ENCODE measurements around the gene TNRC18. TPM values are rescaled to one million over a fixed set of nuclear protein-coding genes. Genes with fewer than 3 reads are reported as not detected.

The TNRC18 gene
- total and polyA plus RNA-seq, 2 donors (not counting 1 experiment from before 2014, with no cell fraction given): 17.8 to 75.0 TPM

DNA sequence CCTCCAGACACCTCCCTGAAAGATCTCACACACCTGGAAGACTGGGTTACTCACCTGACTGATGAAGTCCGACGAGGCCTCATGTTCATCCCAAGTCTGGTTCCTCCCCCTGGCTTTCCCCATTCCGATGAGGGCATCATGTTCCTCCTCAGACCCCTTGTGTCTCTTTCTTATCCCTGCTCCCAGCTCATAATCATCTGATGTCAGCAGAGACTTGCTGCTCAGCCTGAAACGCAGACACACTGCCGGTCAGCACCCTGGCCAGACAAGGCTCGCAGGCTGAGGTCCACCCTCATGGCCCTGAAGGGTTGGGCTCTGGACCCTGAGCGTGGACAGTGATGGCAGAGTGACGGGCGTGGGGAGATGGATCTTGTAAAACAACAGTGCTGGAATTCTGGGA, 64.3 kb downstream of the TNRC18 start:
- ChIA-PET POLR2A (no interaction called here), CTCF (no interaction called here)
- H3K4me3 ChIP-seq (ENCODE audit: control extremely low read depth in 1 of 5, extremely low read depth in 1 of 5, insufficient read depth in 1 of 5, low read depth in 2 of 5, low read length in 4 of 5): no peak overlapping the region
- Mint-ChIP-seq H3K27ac (no peak overlapping the region), H3K27me3 (no peaks in the 10 kb centered on the region), H3K4me1 (peaks cover 13% of the 10 kb centered on the region), H3K4me3 (no peak overlapping the region), H3K9me3 (ENCODE audit: insufficient read depth) (no peaks in the 10 kb centered on the region)
- peaks cover 7 to 15% of the 10 kb centered on the region in 2 donors for H3K4me1 ChIP-seq (ENCODE audit: control insufficient read depth in 2 of 2, insufficient read depth in 2 of 2, low read length in 2 of 2)
- DNase-seq (no peak), ATAC-seq (ENCODE audit: low read depth) (no peak)
- TF ChIP-seq, protein P1, sequence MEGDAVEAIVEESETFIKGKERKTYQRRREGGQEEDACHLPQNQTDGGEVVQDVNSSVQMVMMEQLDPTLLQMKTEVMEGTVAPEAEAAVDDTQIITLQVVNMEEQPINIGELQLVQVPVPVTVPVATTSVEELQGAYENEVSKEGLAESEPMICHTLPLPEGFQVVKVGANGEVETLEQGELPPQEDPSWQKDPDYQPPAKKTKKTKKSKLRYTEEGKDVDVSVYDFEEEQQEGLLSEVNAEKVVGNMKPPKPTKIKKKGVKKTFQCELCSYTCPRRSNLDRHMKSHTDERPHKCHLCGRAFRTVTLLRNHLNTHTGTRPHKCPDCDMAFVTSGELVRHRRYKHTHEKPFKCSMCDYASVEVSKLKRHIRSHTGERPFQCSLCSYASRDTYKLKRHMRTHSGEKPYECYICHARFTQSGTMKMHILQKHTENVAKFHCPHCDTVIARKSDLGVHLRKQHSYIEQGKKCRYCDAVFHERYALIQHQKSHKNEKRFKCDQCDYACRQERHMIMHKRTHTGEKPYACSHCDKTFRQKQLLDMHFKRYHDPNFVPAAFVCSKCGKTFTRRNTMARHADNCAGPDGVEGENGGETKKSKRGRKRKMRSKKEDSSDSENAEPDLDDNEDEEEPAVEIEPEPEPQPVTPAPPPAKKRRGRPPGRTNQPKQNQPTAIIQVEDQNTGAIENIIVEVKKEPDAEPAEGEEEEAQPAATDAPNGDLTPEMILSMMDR (IDR thresholded peaks at IDR 0.05): no peak
- no peak for TF ChIP-seq EZH2 (IDR thresholded peaks at IDR 0.05; ENCODE audit: borderline replicate concordance, insufficient read depth, low read depth, low read length, poor library complexity, severe bottlenecking)
- WGBS (ENCODE audit: insufficient coverage): 100% methylated on average over 6 of the region's 9 CpGs
- no peaks in the 10 kb centered on the region for H3K27me3 ChIP-seq (replicated peaks in 1 of 4; ENCODE audit: control extremely low read depth in 1 of 4, control insufficient read depth in 3 of 4, insufficient read depth in 4 of 4, low read length in 3 of 4)
- H3K4me2 ChIP-seq (replicated peaks; ENCODE audit: low read depth, low read length, poor library complexity, severe bottlenecking): no peak overlapping the region
- H3K36me3 ChIP-seq (replicated peaks in 1 of 2; ENCODE audit: control extremely low read depth in 1 of 2, control insufficient read depth in 1 of 2, extremely low read depth in 1 of 2, insufficient read depth in 2 of 2, low read length in 1 of 2): peaks cover 17 to 66% of the 10 kb centered on the region in 2 experiments
- H3K9me3 ChIP-seq (ENCODE audit: control extremely low read depth in 1 of 3, control insufficient read depth in 2 of 3, insufficient read depth in 1 of 3, low read length in 2 of 3): no peaks in the 10 kb centered on the region
- no peak overlapping the region for H2AFZ ChIP-seq (ENCODE audit: insufficient read depth, low read depth, low read length, poor library complexity, severe bottlenecking)
- no peak overlapping the region for H3K9ac ChIP-seq (ENCODE audit: low read length)
- no peak overlapping the region for H3K27ac ChIP-seq (ENCODE audit: low read length in 2 of 2)
- H3K79me2 ChIP-seq (ENCODE audit: control insufficient read depth, insufficient read depth, low read length): peaks cover 54% of the 10 kb centered on the region
- H4K20me1 ChIP-seq (ENCODE audit: control insufficient read depth, insufficient read depth, low read length, poor library complexity, severe bottlenecking): peaks cover 39% of the 10 kb centered on the region
- intact Hi-C loops (cut with micrococcal nuclease): no loop called here

DNA sequence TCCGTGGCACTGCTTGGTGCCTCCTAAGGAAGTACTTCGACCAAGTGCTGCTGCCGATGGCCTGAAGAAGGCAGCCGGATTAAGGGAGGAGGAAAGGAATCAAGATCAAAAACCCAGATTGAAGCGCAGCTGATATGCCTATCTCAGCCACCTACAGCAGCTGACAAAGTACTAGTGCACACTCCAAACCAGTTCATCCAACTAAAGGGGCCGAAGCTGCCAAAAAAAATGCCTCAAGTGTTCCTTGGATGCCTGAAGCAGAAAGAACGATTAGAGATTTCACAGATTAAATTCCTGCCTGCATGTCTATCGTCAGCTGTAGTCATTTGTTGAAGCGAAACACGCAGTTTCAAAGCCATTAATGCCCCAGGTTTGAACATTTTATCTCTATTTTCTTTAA, 65.7 kb downstream of the TNRC18 start:
- H3K9me3 ChIP-seq (ENCODE audit: control extremely low read depth in 1 of 3, control insufficient read depth in 2 of 3, insufficient read depth in 1 of 3, low read length in 2 of 3): no peaks in the 10 kb centered on the region
- Mint-ChIP-seq H3K27me3 (no peaks in the 10 kb centered on the region), H3K9me3 (ENCODE audit: insufficient read depth) (no peaks in the 10 kb centered on the region), H3K4me1 (peaks cover 6% of the 10 kb centered on the region), H3K27ac (no peak overlapping the region), H3K4me3 (no peak overlapping the region)
- H3K4me2 ChIP-seq (replicated peaks; ENCODE audit: low read depth, low read length, poor library complexity, severe bottlenecking): no peak overlapping the region
- peaks cover 48% of the 10 kb centered on the region for H4K20me1 ChIP-seq (ENCODE audit: control insufficient read depth, insufficient read depth, low read length, poor library complexity, severe bottlenecking)
- intact Hi-C loops (cut with micrococcal nuclease): no loop called here
- peaks cover 0 to 6% of the 10 kb centered on the region in 2 donors for H3K4me1 ChIP-seq (ENCODE audit: control insufficient read depth in 2 of 2, insufficient read depth in 2 of 2, low read length in 2 of 2)
- 94% methylated on average over 4 of the region's 10 CpGs for WGBS (ENCODE audit: insufficient coverage)
- ChIA-PET POLR2A (no interaction called here), CTCF (interaction anchor here (1.0 to 1.2 kb wide), 2 partner anchors 8 to 118 kb away, joined by 4 to 6 read pairs; no protein-coding TSS in a partner anchor)
- H3K27ac ChIP-seq (ENCODE audit: low read length in 2 of 2): no peak overlapping the region
- TF ChIP-seq, protein P1 (IDR thresholded peaks at IDR 0.05): no peak
- no peak for TF ChIP-seq EZH2 (IDR thresholded peaks at IDR 0.05; ENCODE audit: borderline replicate concordance, insufficient read depth, low read depth, low read length, poor library complexity, severe bottlenecking)
- H3K9ac ChIP-seq (ENCODE audit: low read length): no peak overlapping the region
- no peak for ATAC-seq (ENCODE audit: low read depth)
- peaks cover 17 to 70% of the 10 kb centered on the region in 2 experiments for H3K36me3 ChIP-seq (replicated peaks in 1 of 2; ENCODE audit: control extremely low read depth in 1 of 2, control insufficient read depth in 1 of 2, extremely low read depth in 1 of 2, insufficient read depth in 2 of 2, low read length in 1 of 2)
- H3K79me2 ChIP-seq (ENCODE audit: control insufficient read depth, insufficient read depth, low read length): peaks cover 62% of the 10 kb centered on the region
- no peak overlapping the region for H2AFZ ChIP-seq (ENCODE audit: insufficient read depth, low read depth, low read length, poor library complexity, severe bottlenecking)
- H3K4me3 ChIP-seq (ENCODE audit: control extremely low read depth in 1 of 5, extremely low read depth in 1 of 5, insufficient read depth in 1 of 5, low read depth in 2 of 5, low read length in 4 of 5): no peak overlapping the region
- H3K27me3 ChIP-seq (replicated peaks in 1 of 4; ENCODE audit: control extremely low read depth in 1 of 4, control insufficient read depth in 3 of 4, insufficient read depth in 4 of 4, low read length in 3 of 4): no peaks in the 10 kb centered on the region
- no peak for DNase-seq

Measured in B cell (primary cell).